ENCODE measurements around the gene SART3. TPM values are rescaled to one million over a fixed set of nuclear protein-coding genes. Genes with fewer than 3 reads are reported as not detected.

Gene SART3
- total and polyA plus RNA-seq, 10 of the 15 experiments (the other 5 are each of a cell fraction or from before 2014, with no cell fraction given): 8.8 to 179 (median 54.9) TPM

- Histone ChIP-seq H3K4me3 (no peak overlapping the region), H4K20me1 (ENCODE audit: control insufficient read depth, insufficient read depth) (no peaks in the 10 kb centered on the region), H2AFZ (ENCODE audit: control insufficient read depth, low read depth, low read length) (no peak overlapping the region), H3K79me2 (ENCODE audit: control insufficient read depth, insufficient read depth, low read length) (no peaks in the 10 kb centered on the region), H3K9ac (ENCODE audit: control insufficient read depth, insufficient read depth, low read length) (no peak overlapping the region), H3K4me1 (ENCODE audit: control insufficient read depth, insufficient read depth, low read length) (no peaks in the 10 kb centered on the region; the same call in 1 of the 2 replicates), H3K9me3 (replicated peaks; ENCODE audit: control insufficient read depth, insufficient read depth, low read length) (no peaks in the 10 kb centered on the region; the same call in 2 of the 3 replicates), H3K36me3 (ENCODE audit: control insufficient read depth in 2 of 2, insufficient read depth in 2 of 2, low read length in 1 of 2) (no peaks in the 10 kb centered on the region), H3K27me3 (replicated peaks in 1 of 2; ENCODE audit: control insufficient read depth in 2 of 2, insufficient read depth in 2 of 2, low read length in 1 of 2) (no peaks in the 10 kb centered on the region), H3K4me2 (ENCODE audit: control insufficient read depth, insufficient read depth) (no peak overlapping the region), H3K27ac (ENCODE audit: control insufficient read depth, insufficient read depth) (no peak overlapping the region)
- WGBS (ENCODE audit: insufficient coverage, insufficient replicate concordance, low lambda C conversion rate, missing lambda C conversion rate): 0% methylated on average over 1 of the region's 1 CpG
- ChIA-PET POLR2A (no interaction called here), RAD21 (ENCODE audit: unreplicated experiment) (interaction anchor here (1.4 to 2.2 kb wide), 2 partner anchors 261 to 502 kb away, joined by 3 to 6 read pairs; no protein-coding TSS in a partner anchor), CTCF (interaction anchor here (0.7 to 3.0 kb wide), 9 partner anchors 13 to 504 kb away, joined by 3 to 8 read pairs (median 4); no protein-coding TSS in a partner anchor), SMC1A (ENCODE audit: uncharacterized antibody, unreplicated experiment) (interaction anchor here (0.8 to 2.3 kb wide), 7 partner anchors 27 to 577 kb away, joined by 3 to 4 read pairs (median 3); no protein-coding TSS in a partner anchor)
- ATAC-seq (peak; percentile 88), FAIRE-seq (peak; percentile 61), DNase-seq (ENCODE audit: low read depth, low spot score) (no peak)
- in situ Hi-C loops (cut with MboI) (no loop called here), intact Hi-C loops (cut with micrococcal nuclease; ENCODE audit: unreplicated experiment) (loop anchor here (1.0 to 5.0 kb wide), 3 partner anchors 398 to 577 kb away; no protein-coding TSS in a partner anchor)
- no TSS peak for BruUV-seq (replicated peaks)
- TF ChIP-seq CTCF (IDR thresholded peaks at IDR 0.05 in 2 of 3, conservative IDR thresholded peaks at IDR 0.05 in 1 of 3; ENCODE audit: control insufficient read depth in 2 of 3, extremely low read depth in 1 of 3, insufficient read depth in 1 of 3, low read depth in 3 of 3, low read length in 3 of 3): peak; percentile 42 to 67 (median 57)
- 0 out of 2 replicates have a peak, but pooled peaks have one; percentile 21 for TF ChIP-seq YY1 (IDR thresholded peaks at IDR 0.05; ENCODE audit: low read depth, low read length)
- TF ChIP-seq SMC3 (IDR thresholded peaks at IDR 0.05; ENCODE audit: borderline replicate concordance, low read length): peak; percentile 62
- no peak for TF ChIP-seq MEF2A (IDR thresholded peaks at IDR 0.05; ENCODE audit: insufficient read depth, low read depth, low read length)
- TF ChIP-seq E2F4 (IDR thresholded peaks at IDR 0.05; ENCODE audit: low read depth, low read length): no peak
- peak; percentile 68 for TF ChIP-seq RAD21 (IDR thresholded peaks at IDR 0.05; ENCODE audit: insufficient read depth, low read depth, low read length)
- peak; percentile 39; the same call in 1 of the 2 replicates for TF ChIP-seq PKNOX1 (IDR thresholded peaks at IDR 0.05)
- TF ChIP-seq TCF3 (IDR thresholded peaks at IDR 0.05; ENCODE audit: borderline replicate concordance, insufficient read depth, low read depth, low read length): no peak
- no peak for TF ChIP-seq E2F8 (IDR thresholded peaks at IDR 0.05; ENCODE audit: low read depth, partially characterized antibody)
These were observed 65.9 kb downstream of the SART3 start for GRCh38 chr12:108495054-108495453.

All from GM12878 (cell line).